K562 (cell line): ENCODE data around the gene TWIST1. TPM values are rescaled to one million over a fixed set of nuclear protein-coding genes. Genes with fewer than 3 reads are reported as not detected.

Experiments
- ATAC-seq: fragments of 200-7000 bp; cut with Tn5 transposase; 3 replicates; pipeline ENCODE4 v1.9.1; 2020; ENCODE audit warnings: moderate library complexity
- BruUV-seq: library from RNA; stranded (reverse); fragments of 400-500 nt; replicated peaks from 2 replicates; lab custom pipeline; 2021; lab: Mats Ljungman, UMichigan
- CTCF ChIA-PET: fragments of 300-600 bp; formaldehyde crosslinking; extraction: SDS; loops from one replicate; lab custom pipeline; 2021; ENCODE audit warnings: low intra/inter-chr PET ratio; lab: Yijun Ruan, JAX
- POLR2A ChIA-PET: fragments of 300-600, 350-650 bp; sonication (Branson Sonifier 250); formaldehyde crosslinking; extraction: SDS; loops from one replicate; lab custom pipeline; 2021; ENCODE audit warnings: antibody characterized with exemption, inconsistent platforms; lab: Yijun Ruan, JAX
- DNase-seq, 4 experiments: peaks; one replicate each; pipeline versions ENCODE4 v3.0.0 to v3.0.0-alpha.2; 2011 to 2018; ENCODE audit warnings: low spot score in 3 of 4, mixed read lengths in 3 of 4; ENCODE audit errors: extremely low read depth in 1 of 4
- FAIRE-seq: peaks from 2 replicates; lab custom pipeline; 2011; peaks lifted over from hg19 to GRCh38; lab: Jason Lieb, UNC
- H2AFZ ChIP-seq: 2 replicates; pipeline ENCODE4 v1.6.0; 2011; ENCODE audit warnings: low read depth, low read length, control low read depth, inconsistent platforms
- H3K27ac ChIP-seq: fragments of 200-600 bp; 3 replicates; pipeline ENCODE4 v1.8.0; 2011; ENCODE audit warnings: low read depth, mild to moderate bottlenecking, control low read depth, inconsistent platforms, low read length, moderate library complexity, mixed read lengths; ENCODE audit errors: extremely low read depth
- H3K27me3 ChIP-seq, 2 experiments: fragments of 300-600 bp in 1 of 2; 2 replicates in 1 of 2; 3 replicates in 1 of 2; pipeline versions ENCODE4 v1.6.0 to v1.8.0; 2011; ENCODE audit warnings: inconsistent platforms in 2 of 2, low read length in 2 of 2, mild to moderate bottlenecking in 1 of 2, mixed read lengths in 1 of 2, moderate library complexity in 1 of 2; ENCODE audit not compliant: control insufficient read depth in 2 of 2, insufficient read depth in 2 of 2
- H3K36me3 ChIP-seq: fragments of 300-600 bp; 3 replicates; pipeline ENCODE4 v1.8.0; 2011; ENCODE audit warnings: mild to moderate bottlenecking, low read length, inconsistent platforms; ENCODE audit not compliant: control insufficient read depth, insufficient read depth
- H3K4me1 ChIP-seq, 2 experiments: fragments of 200-600 bp in 1 of 2; replicated peaks in 1 of 2; 2 replicates in 1 of 2; 3 replicates in 1 of 2; pipeline versions ENCODE4 v1.5.1 to v1.8.0; 2011; ENCODE audit warnings: inconsistent platforms in 2 of 2, low read length in 2 of 2, mild to moderate bottlenecking in 1 of 2, mixed read lengths in 1 of 2, moderate library complexity in 1 of 2; ENCODE audit not compliant: control insufficient read depth in 2 of 2, insufficient read depth in 2 of 2
- H3K4me2 ChIP-seq: 2 replicates; pipeline ENCODE4 v1.6.1; 2011; ENCODE audit warnings: low read length, control low read depth, inconsistent platforms, mixed read lengths; ENCODE audit not compliant: insufficient read depth
- H3K4me3 ChIP-seq: fragments of 200-600 bp; sonication (generic), shearing (Covaris generic); 2 replicates; pipeline ENCODE4 v1.5.1; 2016; ENCODE audit warnings: control low read depth, inconsistent platforms
- H3K79me2 ChIP-seq: fragments of 200-600 bp; 3 replicates; pipeline ENCODE4 v1.8.0; 2011; ENCODE audit warnings: low read length, inconsistent platforms; ENCODE audit not compliant: control insufficient read depth, insufficient read depth
- H3K9ac ChIP-seq, 2 experiments: 2 replicates each; pipeline versions ENCODE4 v1.6.0 to v1.6.1; 2011; ENCODE audit warnings: low read depth in 2 of 2, low read length in 2 of 2, control low read depth in 1 of 2, inconsistent platforms in 1 of 2, mild to moderate bottlenecking in 1 of 2, mixed read lengths in 1 of 2; ENCODE audit not compliant: insufficient read depth in 1 of 2
- H3K9me1 ChIP-seq: one replicate; pipeline ENCODE4 v1.6.0; 2011; ENCODE audit warnings: inconsistent platforms, mild to moderate bottlenecking, low read length, moderate library complexity; ENCODE audit not compliant: control insufficient read depth, insufficient read depth
- H3K9me3 ChIP-seq: replicated peaks from 2 replicates; pipeline ENCODE4 v1.5.1; 2011; ENCODE audit warnings: low read depth, low read length, inconsistent platforms; ENCODE audit not compliant: control insufficient read depth, insufficient read depth
- H4K20me1 ChIP-seq: replicated peaks from 2 replicates; pipeline ENCODE4 v1.6.1; 2011; ENCODE audit warnings: low read length, inconsistent platforms, mixed read lengths; ENCODE audit not compliant: control insufficient read depth, insufficient read depth
- BRF2 ChIP-seq: IDR thresholded peaks from 3 replicates; pipeline ENCODE4 v1.6.1; 2011; ENCODE audit warnings: borderline replicate concordance, mild to moderate bottlenecking; ENCODE audit not compliant: insufficient read length, insufficient read depth
- CSDE1 ChIP-seq, 2 experiments: fragments of 450-650 bp; IDR thresholded peaks; 2 replicates each; pipeline ENCODE4 v1.6.1; 2016; ENCODE audit warnings: mild to moderate bottlenecking in 1 of 2
- ETV6 ChIP-seq, 3 experiments: fragments of 150-350 bp in 1 of 3; sonication (generic) in 1 of 3; formaldehyde crosslinking in 1 of 3; IDR thresholded peaks; 2 replicates each; pipeline versions ENCODE4 v1.6.1 to v1.8.0; 2014 to 2022; ENCODE audit warnings: borderline replicate concordance in 2 of 3, low read depth in 2 of 3, antibody characterized with exemption in 1 of 3, low read length in 1 of 3, mild to moderate bottlenecking in 1 of 3, missing genetic modification reagents in 1 of 3
- TBP ChIP-seq: optimal IDR thresholded peaks from 2 replicates; pipeline ENCODE3; 2011; ENCODE audit warnings: low read depth, low read length, improper control_type of control experiment
- ZKSCAN8 ChIP-seq: fragments of 200-800 bp; sonication (Bioruptor generic); IDR thresholded peaks from 2 replicates; pipeline ENCODE4 v1.6.1; 2016; ENCODE audit warnings: missing genetic modification characterization, missing compliant biosample characterization
- WGBS: fragments of 100-300 bp; shearing (Covaris generic); methylation state at CpG from one replicate; pipeline ENCODE4 v1.1.6; 2016; ENCODE audit warnings: low coverage, mixed read lengths; ENCODE audit not compliant: insufficient coverage; ENCODE audit errors: missing lambda C conversion rate; 5-methylcytosine and 5-hydroxymethylcytosine counted together
- in situ Hi-C: fragments of 300-500 bp; cut with MboI; formaldehyde crosslinking; loops from 4 replicates; pipeline ENCODE4 v1.15.0; 2018; ENCODE audit warnings: inconsistent platforms, mixed read lengths
- intact Hi-C: fragments of 100-400 bp; cut with micrococcal nuclease; formaldehyde crosslinking; loops from 2 replicates; pipeline ENCODE4 v1.14.2; 2022
- polyA plus RNA-seq, 8 experiments: library from polyadenylated mRNA; depleted of rRNA in 4 of 8; stranded (reverse) in 5 of 8; unstranded in 3 of 8; fragments of >200 nt; fragmentation: Nextera tagmentation in 2 of 8; fragmentation: Illumina TruSeq in 1 of 8; extraction: Ambion mirVana in 2 of 8; extraction: Trizol in 1 of 8; gene quantifications; 2 replicates each; pipeline versions ENCODE4 v1.2.1 to v1.2.3, GENCODE V29; 2011 to 2014; ENCODE audit warnings: inconsistent platforms in 1 of 8, missing spikeins in 1 of 8
- total RNA-seq, 7 experiments: library from RNA; depleted of rRNA in 6 of 7; stranded (reverse); fragments of >200 nt in 6 of 7; fragmentation: Illumina TruSeq in 2 of 7; extraction: Trizol in 2 of 7; gene quantifications; 2 replicates each; pipeline versions ENCODE4 v1.2.1 to v1.2.3, GENCODE V29; 2011 to 2021; ENCODE audit warnings: low replicate concordance in 1 of 7
- TF ChIP-seq, protein P1 (sequence below): sonication (generic); formaldehyde crosslinking; IDR thresholded peaks from 2 replicates; pipeline ENCODE4 v1.8.0; 2022; ENCODE audit warnings: mild to moderate bottlenecking, missing genetic modification reagents, borderline replicate concordance
- TF ChIP-seq, protein P2 (sequence below), 2 experiments: IDR thresholded peaks in 1 of 2; conservative IDR thresholded peaks in 1 of 2; 2 replicates each; pipeline ENCODE4 v1.6.1; 2016; ENCODE audit warnings: low read depth in 2 of 2, mild to moderate bottlenecking in 1 of 2, missing compliant biosample characterization in 1 of 2, missing genetic modification characterization in 1 of 2, moderate library complexity in 1 of 2

Gene TWIST1
- total and polyA plus RNA-seq, 9 of the 15 experiments (the other 6 are each of a cell fraction or from before 2014, with no cell fraction given), result 0.10 to 0.86 (median 0.15) TPM; not detected in 2

GRCh38 chr7:19095353-19095860, 22.0 kb downstream of the TWIST1 start:
- no peak overlapping the region for H3K4me2 ChIP-seq
- intact Hi-C loops, result no loop called here
- no peaks in the 10 kb centered on the region for H3K79me2 ChIP-seq
- H3K4me3 ChIP-seq, result no peak overlapping the region
- ChIA-PET POLR2A (no interaction called here), CTCF (no interaction called here)
- no peaks in the 10 kb centered on the region for H3K27me3 ChIP-seq
- TF ChIP-seq TBP (no peak), BRF2 (no peak), ETV6 (IDR thresholded peaks at IDR 0.05; ENCODE audit: borderline replicate concordance in 1 of 2, low read depth in 2 of 2, low read length in 1 of 2) (no peak), ETV6 (CRISPR knock-in tag; IDR thresholded peaks at IDR 0.05; ENCODE audit: borderline replicate concordance) (no peak), ZKSCAN8 (CRISPR knock-in tag) (no peak), CSDE1 (IDR thresholded peaks at IDR 0.05) (no peak)
- TF ChIP-seq, protein P1, sequence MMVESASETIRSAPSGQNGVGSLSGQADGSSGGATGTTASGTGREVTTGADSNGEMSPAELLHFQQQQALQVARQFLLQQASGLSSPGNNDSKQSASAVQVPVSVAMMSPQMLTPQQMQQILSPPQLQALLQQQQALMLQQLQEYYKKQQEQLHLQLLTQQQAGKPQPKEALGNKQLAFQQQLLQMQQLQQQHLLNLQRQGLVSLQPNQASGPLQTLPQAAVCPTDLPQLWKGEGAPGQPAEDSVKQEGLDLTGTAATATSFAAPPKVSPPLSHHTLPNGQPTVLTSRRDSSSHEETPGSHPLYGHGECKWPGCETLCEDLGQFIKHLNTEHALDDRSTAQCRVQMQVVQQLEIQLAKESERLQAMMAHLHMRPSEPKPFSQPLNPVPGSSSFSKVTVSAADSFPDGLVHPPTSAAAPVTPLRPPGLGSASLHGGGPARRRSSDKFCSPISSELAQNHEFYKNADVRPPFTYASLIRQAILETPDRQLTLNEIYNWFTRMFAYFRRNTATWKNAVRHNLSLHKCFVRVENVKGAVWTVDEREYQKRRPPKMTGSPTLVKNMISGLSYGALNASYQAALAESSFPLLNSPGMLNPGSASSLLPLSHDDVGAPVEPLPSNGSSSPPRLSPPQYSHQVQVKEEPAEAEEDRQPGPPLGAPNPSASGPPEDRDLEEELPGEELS, result no peak
- TF ChIP-seq, protein P2, sequence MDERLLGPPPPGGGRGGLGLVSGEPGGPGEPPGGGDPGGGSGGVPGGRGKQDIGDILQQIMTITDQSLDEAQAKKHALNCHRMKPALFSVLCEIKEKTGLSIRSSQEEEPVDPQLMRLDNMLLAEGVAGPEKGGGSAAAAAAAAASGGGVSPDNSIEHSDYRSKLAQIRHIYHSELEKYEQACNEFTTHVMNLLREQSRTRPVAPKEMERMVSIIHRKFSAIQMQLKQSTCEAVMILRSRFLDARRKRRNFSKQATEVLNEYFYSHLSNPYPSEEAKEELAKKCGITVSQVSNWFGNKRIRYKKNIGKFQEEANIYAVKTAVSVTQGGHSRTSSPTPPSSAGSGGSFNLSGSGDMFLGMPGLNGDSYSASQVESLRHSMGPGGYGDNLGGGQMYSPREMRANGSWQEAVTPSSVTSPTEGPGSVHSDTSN (CRISPR knock-in tag; IDR thresholded peaks at IDR 0.05; ENCODE audit: low read depth), result no peak
- TF ChIP-seq, protein P2 (tag; conservative IDR thresholded peaks at IDR 0.05; ENCODE audit: low read depth), result no peak
- H3K27ac ChIP-seq, result no peak overlapping the region
- no peaks in the 10 kb centered on the region for H3K36me3 ChIP-seq
- DNase-seq, result no peak
- no peak overlapping the region for H2AFZ ChIP-seq
- no peaks in the 10 kb centered on the region for H3K9me3 ChIP-seq
- BruUV-seq, result no TSS peak
- in situ Hi-C loops, result no loop called here
- no peak overlapping the region for H3K9ac ChIP-seq
- no peaks in the 10 kb centered on the region for H3K4me1 ChIP-seq
- H3K9me1 ChIP-seq, result no peaks in the 10 kb centered on the region
- no peaks in the 10 kb centered on the region for H4K20me1 ChIP-seq
- FAIRE-seq, result no peak
- 0% methylated on average over 5 of the region's 5 CpGs for WGBS
- ATAC-seq, result no peak
